Gastrocnemius medialis (tissue), 4 donors: Measurements from ENCODE around the gene CDH5.

ENCODE experiments used
- CTCF ChIP-seq, 5 experiments: fragments of 450-650 bp in 3 of 5; fragments of 200-600 bp in 2 of 5; sonication (generic) in 2 of 5; IDR thresholded peaks in 4 of 5; conservative IDR thresholded peaks in 1 of 5; 1 replicate in 4 of 5; 2 replicates in 1 of 5; pipeline ENCODE4 v1.5.1; 2016 to 2019; ENCODE audit warnings: antibody characterized with exemption in 5 of 5, mild to moderate bottlenecking in 3 of 5, moderate library complexity in 3 of 5
- POLR2A ChIP-seq, 2 donors: fragments of 450-650 bp; IDR thresholded peaks; one replicate each; pipeline ENCODE4 v1.6.1; 2017; ENCODE audit warnings: antibody characterized with exemption in 2 of 2, mild to moderate bottlenecking in 2 of 2, moderate library complexity in 2 of 2

DNA sequence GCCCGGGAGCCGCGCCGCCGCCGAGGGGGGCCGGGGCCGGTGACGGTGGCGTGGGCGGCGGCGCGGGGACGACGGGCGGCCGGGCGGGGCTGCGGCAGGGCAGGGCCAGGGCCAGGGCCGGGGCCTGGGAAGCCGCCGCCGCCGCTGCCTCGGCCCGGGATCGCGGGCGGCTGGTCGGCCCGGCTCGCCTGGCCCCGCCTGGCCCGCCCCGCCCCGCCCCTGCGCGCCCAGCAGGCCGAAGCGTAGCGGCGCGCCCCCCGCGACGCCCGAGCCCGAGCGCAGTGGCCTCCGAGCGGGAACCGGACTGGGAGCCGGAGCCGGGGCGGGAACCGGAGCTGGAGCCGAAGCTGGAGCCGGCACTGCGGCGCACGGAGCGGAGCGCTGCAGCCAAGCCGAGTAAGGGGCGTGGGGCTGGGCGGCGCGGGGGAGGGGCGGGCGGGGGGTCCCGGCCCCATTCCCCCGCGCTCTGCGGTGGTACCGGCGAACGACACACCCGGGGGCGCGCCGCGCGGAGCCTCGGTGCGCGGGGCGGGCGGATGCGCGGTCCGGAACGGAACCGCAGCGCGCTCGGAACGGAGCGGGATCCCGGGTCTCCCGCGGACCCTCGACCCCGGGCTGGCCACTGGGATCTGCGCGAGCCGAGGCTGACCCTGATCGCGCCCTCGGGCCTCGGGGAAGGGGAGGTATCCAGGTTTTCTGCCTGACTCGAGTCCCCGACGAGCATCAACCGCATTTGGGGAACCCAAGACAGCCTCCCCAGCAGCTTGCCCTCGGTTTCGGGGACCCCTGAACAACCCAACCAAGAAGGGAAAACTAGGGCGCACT lies 60.8 kb downstream of the CDH5 start, which contains the start of gene BEAN1:
- TF ChIP-seq CTCF (IDR thresholded peaks at IDR 0.05 in 4 of 5, conservative IDR thresholded peaks at IDR 0.05 in 1 of 5) (no peak), POLR2A (IDR thresholded peaks at IDR 0.05) (no peak)
